DND-41 (cell line): ENCODE results near the gene CLDN19.

Experiments
- ATAC-seq: fragments of 200-7000 bp; cut with Tn5 transposase; 3 replicates; pipeline ENCODE4 v1.9.1; 2021; ENCODE audit warnings: low read depth; ENCODE audit not compliant: insufficient read depth
- DNase-seq: peaks from one replicate; pipeline ENCODE4 v3.0.0-alpha.2; 2020
- H2AFZ ChIP-seq: 2 replicates; pipeline ENCODE4 v1.6.0; 2012; ENCODE audit warnings: low read depth, low read length
- H3K27ac ChIP-seq: 2 replicates; pipeline ENCODE4 v1.5.1; 2012; ENCODE audit warnings: low read length, inconsistent platforms
- H3K27me3 ChIP-seq: fragments of 200-600 bp; sonication (generic); 2 replicates; pipeline ENCODE4 v1.6.0; 2012; ENCODE audit warnings: low read length, mild to moderate bottlenecking, inconsistent platforms; ENCODE audit not compliant: insufficient read depth, poor library complexity
- H3K36me3 ChIP-seq: 2 replicates; pipeline ENCODE4 v1.5.1; 2012; ENCODE audit warnings: low read length, inconsistent platforms; ENCODE audit not compliant: insufficient read depth
- H3K4me1 ChIP-seq: 2 replicates; pipeline ENCODE4 v1.5.1; 2012; ENCODE audit warnings: mild to moderate bottlenecking, low read length; ENCODE audit not compliant: insufficient read depth
- H3K4me2 ChIP-seq: 2 replicates; pipeline ENCODE4 v1.6.0; 2012; ENCODE audit warnings: mild to moderate bottlenecking, moderate library complexity, low read length, inconsistent platforms; ENCODE audit not compliant: insufficient read depth
- H3K4me3 ChIP-seq, 2 experiments: fragments of 200-600 bp in 1 of 2; shearing (Covaris generic) in 1 of 2; 2 replicates each; pipeline ENCODE4 v1.5.1; 2012 to 2016; ENCODE audit warnings: inconsistent platforms in 2 of 2, low read length in 2 of 2, mild to moderate bottlenecking in 2 of 2, low read depth in 1 of 2, moderate library complexity in 1 of 2
- H3K79me2 ChIP-seq: 2 replicates; pipeline ENCODE4 v1.6.0; 2012; ENCODE audit warnings: low read length, inconsistent platforms; ENCODE audit not compliant: insufficient read depth
- H3K9ac ChIP-seq: 2 replicates; pipeline ENCODE4 v1.6.0; 2012; ENCODE audit warnings: low read depth, mild to moderate bottlenecking, inconsistent platforms, low read length, moderate library complexity
- H3K9me3 ChIP-seq: 2 replicates; pipeline ENCODE4 v1.5.1; 2012; ENCODE audit warnings: low read length, moderate library complexity, mild to moderate bottlenecking, inconsistent platforms; ENCODE audit not compliant: insufficient read depth, severe bottlenecking
- H4K20me1 ChIP-seq: 2 replicates; pipeline ENCODE4 v1.6.0; 2012; ENCODE audit warnings: low read length; ENCODE audit not compliant: insufficient read depth
- CTCF ChIP-seq: IDR thresholded peaks from 2 replicates; pipeline ENCODE4 v1.5.1; 2012; ENCODE audit warnings: borderline replicate concordance, low read length, moderate library complexity, mild to moderate bottlenecking; ENCODE audit not compliant: poor library complexity, severe bottlenecking; ENCODE audit errors: extremely low read depth
- EZH2 ChIP-seq: IDR thresholded peaks from 3 replicates; pipeline ENCODE4 v1.6.1; 2012; ENCODE audit warnings: borderline replicate concordance, low read depth, mild to moderate bottlenecking, moderate library complexity, low read length, inconsistent platforms; ENCODE audit not compliant: severe bottlenecking

CLDN19 gene

DNA sequence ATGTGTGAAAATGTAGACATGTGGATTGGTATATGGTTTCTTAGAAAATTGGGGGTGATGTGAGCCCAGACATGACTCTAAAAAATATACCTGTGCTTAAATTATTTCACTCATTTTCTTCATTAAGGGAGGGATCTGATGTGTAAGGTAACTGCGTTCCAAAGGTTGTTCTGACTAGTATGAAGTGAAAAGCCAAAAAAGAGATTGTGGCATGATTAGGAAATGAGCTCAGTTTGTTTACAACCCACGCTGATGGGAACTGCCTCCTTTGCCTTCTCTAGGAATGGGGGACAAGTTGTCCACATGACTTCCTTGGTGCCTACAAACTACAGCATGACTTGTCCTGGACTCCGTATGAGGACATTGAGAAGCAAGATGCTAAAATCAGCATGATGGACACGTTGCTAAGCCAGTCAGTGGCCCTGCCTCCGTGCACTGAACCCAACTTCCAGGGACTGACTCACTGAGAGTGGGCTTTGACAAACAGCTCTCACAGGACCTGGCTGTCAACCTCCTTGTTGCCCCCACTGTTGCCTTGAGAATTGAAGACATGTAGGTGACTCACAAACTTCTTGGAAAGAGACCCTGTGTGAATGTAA lies 35.0 kb upstream of the CLDN19 start:
- Histone ChIP-seq H2AFZ (no peak overlapping the region), H3K4me3 (no peak overlapping the region), H3K9ac (no peak overlapping the region), H3K27me3 (no peaks in the 10 kb centered on the region), H3K27ac (no peak overlapping the region), H4K20me1 (no peaks in the 10 kb centered on the region), H3K79me2 (peaks cover 15% of the 10 kb centered on the region), H3K9me3 (no peaks in the 10 kb centered on the region), H3K36me3 (peaks cover 51% of the 10 kb centered on the region), H3K4me1 (0 out of 2 replicates have a peak, but pooled peaks cover 3% of the 10 kb centered on the region), H3K4me2 (no peak overlapping the region)
- TF ChIP-seq EZH2 (no peak), CTCF (no peak)
- no peak for DNase-seq
- no peak for ATAC-seq

DNA sequence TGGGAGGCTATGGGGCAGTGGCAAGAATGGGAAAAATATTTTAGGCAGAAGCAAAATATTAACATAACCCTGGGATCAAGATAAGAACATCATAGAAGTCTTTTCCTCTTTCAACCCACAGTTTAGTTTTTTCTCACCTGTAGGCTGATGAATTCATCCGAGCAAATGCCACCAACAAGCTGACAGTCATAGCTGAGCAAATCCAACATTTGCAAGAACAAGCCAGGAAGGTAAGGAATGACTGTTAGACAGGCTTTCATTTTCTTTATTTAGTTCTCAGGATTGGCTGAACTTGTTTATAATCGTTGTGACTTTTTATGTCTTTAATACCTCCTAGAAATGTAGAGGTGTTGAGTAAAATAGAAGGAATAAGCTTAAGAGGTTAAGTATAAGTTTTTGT lies 33.4 kb upstream of the CLDN19 start:
- H3K27me3 ChIP-seq = no peaks in the 10 kb centered on the region
- H4K20me1 ChIP-seq = no peaks in the 10 kb centered on the region
- H3K4me1 ChIP-seq = peaks cover 7% of the 10 kb centered on the region; the same call in 1 of the 2 replicates
- H3K79me2 ChIP-seq = peaks cover 26% of the 10 kb centered on the region
- no peak overlapping the region for H3K27ac ChIP-seq
- TF ChIP-seq CTCF = no peak
- no peak for TF ChIP-seq EZH2
- no peak overlapping the region for H2AFZ ChIP-seq
- no peak overlapping the region for H3K9ac ChIP-seq
- no peaks in the 10 kb centered on the region for H3K9me3 ChIP-seq
- peaks cover 44% of the 10 kb centered on the region for H3K36me3 ChIP-seq
- H3K4me2 ChIP-seq = no peak overlapping the region
- ATAC-seq (no peak), DNase-seq (no peak)
- no peak overlapping the region for H3K4me3 ChIP-seq

- H3K36me3 ChIP-seq = peaks cover 13% of the 10 kb centered on the region; the same call in 1 of the 2 replicates
- DNase-seq = no peak
- no peak overlapping the region for H3K9ac ChIP-seq
- H3K4me3 ChIP-seq = no peak overlapping the region
- H4K20me1 ChIP-seq = no peaks in the 10 kb centered on the region; the same call in 1 of the 2 replicates
- H3K79me2 ChIP-seq = peaks cover 58% of the 10 kb centered on the region
- H3K27ac ChIP-seq = no peak overlapping the region
- H3K9me3 ChIP-seq = no peaks in the 10 kb centered on the region
- H3K4me1 ChIP-seq = peaks cover 26% of the 10 kb centered on the region
- no peak overlapping the region for H3K4me2 ChIP-seq
- H3K27me3 ChIP-seq = no peaks in the 10 kb centered on the region
- ATAC-seq = no peak
- no peak overlapping the region for H2AFZ ChIP-seq
- TF ChIP-seq CTCF (no peak), EZH2 (no peak)
Measured at GRCh38 chr1:42769811-42770210, 29.8 kb upstream of the CLDN19 start.
